ENCODE data around the gene F10.
"Not testable (repeated sequence)": the region's sequence is repeated elsewhere in the genome, so short reads cannot be mapped to it uniquely, and the experiment has no call there.

Gene F10

GRCh38 chr13:113161433-113161832, 38.8 kb downstream of the F10 start:
- Histone ChIP-seq H3K9me2 (replicated peaks; ENCODE audit: insufficient read depth, low read length) (no peaks in the 10 kb centered on the region), H3F3A (ENCODE audit: insufficient read depth) (peaks cover 3% of the 10 kb centered on the region; the same call in 1 of the 2 replicates), H4K20me1 (ENCODE audit: low read depth, low read length) (no peaks in the 10 kb centered on the region), H3K79me2 (ENCODE audit: insufficient read depth, low read length) (no peaks in the 10 kb centered on the region), H2AFZ (ENCODE audit: low read depth, low read length, severe bottlenecking) (no peak overlapping the region), H3K27me3 (ENCODE audit: low read length) (no peaks in the 10 kb centered on the region), H3K36me3 (ENCODE audit: low read length) (no peaks in the 10 kb centered on the region), H3K4me3 (ENCODE audit: insufficient read depth, low read length, poor library complexity, severe bottlenecking) (no peak overlapping the region), H3K4me2 (ENCODE audit: low read depth, low read length, poor library complexity, severe bottlenecking) (no peak overlapping the region), H3K9ac (ENCODE audit: low read length) (no peak overlapping the region), H3K9me3 (ENCODE audit: insufficient read depth, low read length) (no peaks in the 10 kb centered on the region), H3K27ac (ENCODE audit: low read depth, low read length) (no peak overlapping the region)
- TF ChIP-seq EZH2phosphoT487 (conservative IDR thresholded peaks at IDR 0.05; ENCODE audit: low read length) (no peak), CTCF (IDR thresholded peaks at IDR 0.05; ENCODE audit: insufficient read depth, low read length, poor library complexity, severe bottlenecking) (no peak)

- not testable (repeated sequence) for H3F3A ChIP-seq (ENCODE audit: insufficient read depth); H3K4me3 ChIP-seq (ENCODE audit: insufficient read depth, low read length, poor library complexity, severe bottlenecking); H3K36me3 ChIP-seq (ENCODE audit: low read length); H3K9ac ChIP-seq (ENCODE audit: low read length); H3K9me2 ChIP-seq (replicated peaks; ENCODE audit: insufficient read depth, low read length); H3K4me2 ChIP-seq (ENCODE audit: low read depth, low read length, poor library complexity, severe bottlenecking); H4K20me1 ChIP-seq (ENCODE audit: low read depth, low read length); H2AFZ ChIP-seq (ENCODE audit: low read depth, low read length, severe bottlenecking); H3K27ac ChIP-seq (ENCODE audit: low read depth, low read length); H3K79me2 ChIP-seq (ENCODE audit: insufficient read depth, low read length); H3K9me3 ChIP-seq (ENCODE audit: insufficient read depth, low read length); H3K27me3 ChIP-seq (ENCODE audit: low read length)
These were observed 39.4 kb downstream of the F10 start for GRCh38 chr13:113161975-113162374.

- TF ChIP-seq EZH2phosphoT487 (conservative IDR thresholded peaks at IDR 0.05; ENCODE audit: low read length) (no peak), CTCF (IDR thresholded peaks at IDR 0.05; ENCODE audit: insufficient read depth, low read length, poor library complexity, severe bottlenecking) (no peak)
- H3K9me3 ChIP-seq (ENCODE audit: insufficient read depth, low read length), result no peaks in the 10 kb centered on the region
- H3K9ac ChIP-seq (ENCODE audit: low read length), result no peak overlapping the region
- no peaks in the 10 kb centered on the region for H3K27me3 ChIP-seq (ENCODE audit: low read length)
- H2AFZ ChIP-seq (ENCODE audit: low read depth, low read length, severe bottlenecking), result no peak overlapping the region
- H3F3A ChIP-seq (ENCODE audit: insufficient read depth), result peaks cover 3% of the 10 kb centered on the region; the same call in 1 of the 2 replicates
- H3K9me2 ChIP-seq (replicated peaks; ENCODE audit: insufficient read depth, low read length), result no peaks in the 10 kb centered on the region
- no peak overlapping the region for H3K4me3 ChIP-seq (ENCODE audit: insufficient read depth, low read length, poor library complexity, severe bottlenecking)
- no peaks in the 10 kb centered on the region for H3K79me2 ChIP-seq (ENCODE audit: insufficient read depth, low read length)
- no peak overlapping the region for H3K27ac ChIP-seq (ENCODE audit: low read depth, low read length)
- no peaks in the 10 kb centered on the region for H3K36me3 ChIP-seq (ENCODE audit: low read length)
- H3K4me2 ChIP-seq (ENCODE audit: low read depth, low read length, poor library complexity, severe bottlenecking), result no peak overlapping the region
- no peaks in the 10 kb centered on the region for H4K20me1 ChIP-seq (ENCODE audit: low read depth, low read length)
These were observed 40.4 kb downstream of the F10 start for GRCh38 chr13:113162783-113163685.

- TF ChIP-seq EZH2phosphoT487 (conservative IDR thresholded peaks at IDR 0.05; ENCODE audit: low read length), result no peak
- no peak for TF ChIP-seq CTCF (IDR thresholded peaks at IDR 0.05; ENCODE audit: insufficient read depth, low read length, poor library complexity, severe bottlenecking)
- H3K36me3 ChIP-seq (ENCODE audit: low read length), result no peaks in the 10 kb centered on the region
- H3K9me3 ChIP-seq (ENCODE audit: insufficient read depth, low read length), result no peaks in the 10 kb centered on the region
- no peaks in the 10 kb centered on the region for H3K79me2 ChIP-seq (ENCODE audit: insufficient read depth, low read length)
- no peaks in the 10 kb centered on the region for H3K27me3 ChIP-seq (ENCODE audit: low read length)
- no peak overlapping the region for H3K27ac ChIP-seq (ENCODE audit: low read depth, low read length)
- H4K20me1 ChIP-seq (ENCODE audit: low read depth, low read length), result no peaks in the 10 kb centered on the region
- no peak overlapping the region for H3K4me2 ChIP-seq (ENCODE audit: low read depth, low read length, poor library complexity, severe bottlenecking)
- H3K9me2 ChIP-seq (replicated peaks; ENCODE audit: insufficient read depth, low read length), result no peaks in the 10 kb centered on the region
- no peak overlapping the region for H3K4me3 ChIP-seq (ENCODE audit: insufficient read depth, low read length, poor library complexity, severe bottlenecking)
- H3F3A ChIP-seq (ENCODE audit: insufficient read depth), result peaks cover 3% of the 10 kb centered on the region; the same call in 1 of the 2 replicates
- no peak overlapping the region for H2AFZ ChIP-seq (ENCODE audit: low read depth, low read length, severe bottlenecking)
- H3K9ac ChIP-seq (ENCODE audit: low read length), result no peak overlapping the region
These were observed 41.9 kb downstream of the F10 start for GRCh38 chr13:113164492-113164891.
